ENCODE measurements around the gene LRRC8E.
A peak's percentile ranks its signal among the peaks of the same experiment; 100 is the strongest.

- TF ChIP-seq CTCF (IDR thresholded peaks at IDR 0.05; ENCODE audit: insufficient read depth, low read depth, low read length), result peak; percentile 10
- TF ChIP-seq EZH2 (IDR thresholded peaks at IDR 0.05; ENCODE audit: insufficient read depth, low read length), result peak; percentile 80
Measured at GRCh38 chr19:7917267-7918061, 29.2 kb downstream of the LRRC8E start.

Measured in astrocyte (in vitro differentiated cells and primary cell).